Thyroid gland (tissue), 4 donors: ENCODE results near the gene PIP4K2A. TPM values are rescaled to one million over a fixed set of nuclear protein-coding genes. Genes with fewer than 3 reads are reported as not detected.

Source experiments
- DNase-seq, 2 donors: peaks; one replicate each; pipeline ENCODE4 v3.0.0-alpha.2; 2019
- H3K27ac ChIP-seq, 3 donors: fragments of 200-600 bp; sonication (generic); 1 replicate in 2 of 3; 2 replicates in 1 of 3; pipeline ENCODE4 v1.5.1; 2016 to 2019; ENCODE audit warnings: mild to moderate bottlenecking in 1 of 3, moderate library complexity in 1 of 3
- H3K27me3 ChIP-seq: fragments of 200-600 bp; sonication (generic); one replicate; pipeline ENCODE4 v1.5.1; 2019
- H3K36me3 ChIP-seq, 2 donors: fragments of 200-600 bp; sonication (generic); one replicate each; pipeline ENCODE4 v1.5.1; 2016 to 2019
- H3K4me1 ChIP-seq, 2 donors: fragments of 200-600 bp; sonication (generic); one replicate each; pipeline ENCODE4 v1.5.1; 2017 to 2019
- H3K4me3 ChIP-seq, 3 donors: fragments of 200-600 bp; sonication (generic); replicated peaks in 1 of 3; 1 replicate in 2 of 3; 2 replicates in 1 of 3; pipeline ENCODE4 v1.5.1; 2016; ENCODE audit warnings: mild to moderate bottlenecking in 1 of 3
- H3K9me3 ChIP-seq: fragments of 200-600 bp; sonication (generic); one replicate; pipeline ENCODE4 v1.5.1; 2017
- POLR2A ChIP-seq, 2 donors: fragments of 450-650 bp; IDR thresholded peaks; one replicate each; pipeline ENCODE4 v1.6.1; 2017; ENCODE audit warnings: antibody characterized with exemption in 2 of 2, mild to moderate bottlenecking in 2 of 2, moderate library complexity in 1 of 2
- whole genome bisulfite sequencing, 2 donors: methylation state at CpG; one replicate each; pipeline ENCODE4 v1.1.5; 2017; 5-methylcytosine and 5-hydroxymethylcytosine counted together
- intact Hi-C: fragments of 100-400 bp; cut with DNase I; formaldehyde crosslinking; loops from one replicate; pipeline ENCODE4 v1.15.1; 2023
- total RNA-seq, 4 donors: library from RNA; depleted of rRNA; stranded (reverse); fragments of >200 nt; gene quantifications; one replicate each; pipeline ENCODE4 v1.2.3, GENCODE V29; 2016
- TF ChIP-seq, protein P1 (sequence below), 6 experiments: fragments of 200-600 bp in 3 of 6; fragments of 450-650 bp in 3 of 6; sonication (generic) in 3 of 6; IDR thresholded peaks; one replicate each; pipeline ENCODE4 v1.5.1; 2016 to 2019; ENCODE audit warnings: antibody characterized with exemption in 6 of 6, mild to moderate bottlenecking in 2 of 6, inconsistent platforms in 1 of 6, moderate library complexity in 1 of 6

PIP4K2A gene
- total RNA-seq, 4 donors from 2014 or later = 16.5 to 23.2 (median 19.3) TPM

DNA sequence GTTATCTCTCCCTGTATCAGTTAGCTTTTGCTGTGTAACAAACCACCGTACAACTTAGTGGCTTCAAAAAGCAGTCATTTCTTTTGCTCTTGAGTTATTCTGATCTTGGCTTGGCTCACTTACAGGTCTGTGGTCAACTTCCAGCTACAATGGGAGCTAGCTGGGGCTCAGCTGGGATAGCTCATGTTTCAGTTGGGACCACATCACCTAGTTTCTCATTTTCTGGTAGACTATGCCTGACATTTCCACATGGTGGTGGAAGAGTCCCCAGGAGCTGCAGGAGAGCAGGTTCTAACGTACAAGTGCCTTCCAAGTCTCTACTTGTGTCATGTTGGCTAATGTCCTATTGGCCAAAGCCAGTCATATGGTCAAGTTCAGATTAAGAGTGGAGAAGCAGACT lies 25.8 kb upstream of the PIP4K2A start:
- Histone ChIP-seq H3K4me1 (no peaks in the 10 kb centered on the region), H3K27me3 (no peaks in the 10 kb centered on the region), H3K4me3 (no peak overlapping the region), H3K36me3 (no peaks in the 10 kb centered on the region), H3K27ac (no peak overlapping the region), H3K9me3 (no peaks in the 10 kb centered on the region)
- 94 to 99% methylated on average over 2 of the region's 2 CpGs for WGBS, 2 donors
- no peak for TF ChIP-seq POLR2A (IDR thresholded peaks at IDR 0.05)
- TF ChIP-seq, protein P1, sequence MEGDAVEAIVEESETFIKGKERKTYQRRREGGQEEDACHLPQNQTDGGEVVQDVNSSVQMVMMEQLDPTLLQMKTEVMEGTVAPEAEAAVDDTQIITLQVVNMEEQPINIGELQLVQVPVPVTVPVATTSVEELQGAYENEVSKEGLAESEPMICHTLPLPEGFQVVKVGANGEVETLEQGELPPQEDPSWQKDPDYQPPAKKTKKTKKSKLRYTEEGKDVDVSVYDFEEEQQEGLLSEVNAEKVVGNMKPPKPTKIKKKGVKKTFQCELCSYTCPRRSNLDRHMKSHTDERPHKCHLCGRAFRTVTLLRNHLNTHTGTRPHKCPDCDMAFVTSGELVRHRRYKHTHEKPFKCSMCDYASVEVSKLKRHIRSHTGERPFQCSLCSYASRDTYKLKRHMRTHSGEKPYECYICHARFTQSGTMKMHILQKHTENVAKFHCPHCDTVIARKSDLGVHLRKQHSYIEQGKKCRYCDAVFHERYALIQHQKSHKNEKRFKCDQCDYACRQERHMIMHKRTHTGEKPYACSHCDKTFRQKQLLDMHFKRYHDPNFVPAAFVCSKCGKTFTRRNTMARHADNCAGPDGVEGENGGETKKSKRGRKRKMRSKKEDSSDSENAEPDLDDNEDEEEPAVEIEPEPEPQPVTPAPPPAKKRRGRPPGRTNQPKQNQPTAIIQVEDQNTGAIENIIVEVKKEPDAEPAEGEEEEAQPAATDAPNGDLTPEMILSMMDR (IDR thresholded peaks at IDR 0.05) = no peak
- DNase-seq = no peak
- intact Hi-C loops = no loop called here

DNA sequence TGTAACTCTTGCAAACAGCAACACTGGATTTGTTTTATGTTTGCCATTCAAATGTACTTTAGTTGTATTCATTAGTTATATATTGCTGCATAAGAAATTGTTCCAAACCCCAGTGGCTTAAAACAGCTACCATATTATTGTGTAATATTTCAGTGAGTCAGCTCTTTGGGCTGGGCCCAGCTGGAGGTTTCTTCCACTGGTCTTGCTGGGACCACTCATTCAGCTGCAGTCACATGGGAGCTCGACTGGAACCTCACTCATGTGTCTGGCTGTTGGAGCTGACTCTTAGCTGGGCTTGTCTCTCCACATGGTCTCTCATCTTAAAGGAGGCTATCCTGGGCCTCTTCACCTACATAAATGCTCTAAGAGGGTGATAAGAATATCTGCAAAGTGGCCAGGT lies 23.2 kb upstream of the PIP4K2A start:
- TF ChIP-seq POLR2A (IDR thresholded peaks at IDR 0.05) = no peak
- TF ChIP-seq, protein P1 (IDR thresholded peaks at IDR 0.05) = no peak
- intact Hi-C loops = no loop called here
- Histone ChIP-seq H3K4me3 (no peak overlapping the region), H3K27me3 (no peaks in the 10 kb centered on the region), H3K9me3 (no peaks in the 10 kb centered on the region), H3K4me1 (no peaks in the 10 kb centered on the region), H3K27ac (no peak overlapping the region), H3K36me3 (no peaks in the 10 kb centered on the region)
- WGBS, 2 donors = 78 to 79% methylated on average over 1 of the region's 1 CpG
- DNase-seq = no peak

DNA sequence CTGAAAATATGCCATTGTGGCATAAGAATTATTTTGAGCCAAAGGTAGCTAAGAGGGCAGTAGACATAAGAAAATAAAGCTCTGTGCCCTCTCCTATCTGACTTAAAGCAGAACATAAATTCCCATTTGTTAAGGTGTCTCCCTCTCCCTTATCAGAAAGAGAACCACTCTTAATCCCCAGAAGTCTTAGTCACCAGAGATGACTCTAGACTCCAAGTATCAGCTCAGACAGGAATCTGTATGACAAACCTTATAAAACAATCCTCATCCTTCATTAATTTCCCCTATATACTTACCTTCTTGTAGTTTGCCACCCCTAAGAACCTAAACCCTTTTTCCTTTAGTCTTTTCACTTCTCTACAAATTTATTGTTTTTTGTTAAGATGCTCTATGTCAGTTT lies 21.8 kb upstream of the PIP4K2A start:
- TF ChIP-seq, protein P1 (IDR thresholded peaks at IDR 0.05) = no peak
- TF ChIP-seq POLR2A (IDR thresholded peaks at IDR 0.05) = no peak
- no peak for DNase-seq
- Histone ChIP-seq H3K27me3 (no peaks in the 10 kb centered on the region), H3K36me3 (no peaks in the 10 kb centered on the region), H3K4me3 (no peak overlapping the region), H3K9me3 (no peaks in the 10 kb centered on the region), H3K27ac (no peak overlapping the region), H3K4me1 (no peaks in the 10 kb centered on the region)
- intact Hi-C loops = no loop called here

DNA sequence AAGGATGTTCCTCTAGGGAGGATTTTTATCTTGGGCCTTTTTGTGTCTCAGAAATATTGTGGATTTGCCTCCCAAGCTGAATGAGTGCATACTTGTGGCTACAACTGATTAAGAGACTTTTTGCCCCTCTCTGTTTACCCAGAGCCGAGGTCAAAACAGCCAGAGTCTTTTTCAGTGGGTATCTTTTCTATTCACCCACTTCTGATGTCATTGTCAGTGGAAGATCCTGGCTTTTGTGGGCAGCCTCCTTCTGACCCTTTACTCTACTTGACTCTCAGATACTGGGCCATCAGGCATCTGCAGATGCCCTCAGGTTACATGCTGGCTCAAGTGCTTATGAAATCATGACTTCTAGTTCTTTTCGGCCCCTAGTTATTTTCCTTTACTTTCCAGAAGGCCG lies 19.6 kb upstream of the PIP4K2A start:
- Histone ChIP-seq H3K36me3 (no peaks in the 10 kb centered on the region), H3K4me3 (no peak overlapping the region), H3K4me1 (no peaks in the 10 kb centered on the region), H3K9me3 (no peaks in the 10 kb centered on the region), H3K27ac (no peak overlapping the region), H3K27me3 (no peaks in the 10 kb centered on the region)
- intact Hi-C loops = no loop called here
- 85 to 89% methylated on average over 3 of the region's 3 CpGs for WGBS, 2 donors
- no peak for DNase-seq
- TF ChIP-seq, protein P1 (IDR thresholded peaks at IDR 0.05) = no peak
- no peak for TF ChIP-seq POLR2A (IDR thresholded peaks at IDR 0.05)

DNA sequence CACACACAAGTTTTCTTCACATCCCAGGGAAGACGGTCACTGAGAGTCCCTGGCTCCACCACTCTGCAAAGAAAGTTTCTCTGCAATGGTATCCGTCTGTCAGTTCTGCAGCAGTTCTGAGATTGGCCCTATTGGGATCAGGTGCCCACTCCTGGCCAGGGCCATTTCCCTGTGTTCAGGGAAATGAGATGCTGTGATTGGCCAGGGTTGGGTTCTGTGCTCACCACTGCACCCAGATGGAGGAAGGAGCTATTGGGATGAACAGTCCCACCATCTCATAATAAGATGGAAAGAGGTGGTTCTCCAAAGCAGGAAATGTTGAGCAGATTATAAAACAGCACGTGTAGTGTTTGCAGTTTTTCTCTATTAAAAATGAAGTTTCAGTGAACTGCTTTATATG lies 13.3 kb upstream of the PIP4K2A start:
- Histone ChIP-seq H3K27ac (no peak overlapping the region), H3K4me3 (no peak overlapping the region), H3K4me1 (no peaks in the 10 kb centered on the region), H3K27me3 (no peaks in the 10 kb centered on the region), H3K9me3 (no peaks in the 10 kb centered on the region), H3K36me3 (no peaks in the 10 kb centered on the region)
- TF ChIP-seq, protein P1 (IDR thresholded peaks at IDR 0.05) = no peak
- no peak for TF ChIP-seq POLR2A (IDR thresholded peaks at IDR 0.05)
- DNase-seq = no peak
- intact Hi-C loops = loop anchor here (10.0 kb wide), 1 partner anchor 133 kb away; no protein-coding TSS in a partner anchor
- WGBS, 2 donors = 81 to 82% methylated on average over 3 of the region's 3 CpGs
